HepG2 (cell line): ENCODE results near the gene PMEL. TPM values are rescaled to one million over a fixed set of nuclear protein-coding genes. Genes with fewer than 3 reads are reported as not detected.

Experiments
- AHR ChIP-seq: IDR thresholded peaks from 2 replicates; pipeline ENCODE4 v1.6.1; 2018; ENCODE audit warnings: missing genetic modification reagents, missing compliant biosample characterization
- ATF7 ChIP-seq, 2 experiments: fragments of 450-650 bp in 1 of 2; sonication (generic) in 1 of 2; formaldehyde crosslinking in 1 of 2; IDR thresholded peaks; 2 replicates each; pipeline versions ENCODE4 v1.4.0 to v1.6.1; 2016 to 2020; ENCODE audit warnings: antibody characterized with exemption in 1 of 2, mild to moderate bottlenecking in 1 of 2, missing genetic modification reagents in 1 of 2
- CHD2 ChIP-seq: IDR thresholded peaks from 2 replicates; pipeline ENCODE4 v1.6.1; 2011; ENCODE audit warnings: low read depth, low read length, improper control_type of control experiment
- JUN ChIP-seq: sonication (generic); formaldehyde crosslinking; IDR thresholded peaks from 2 replicates; pipeline ENCODE4 v1.4.0; 2020; ENCODE audit warnings: mild to moderate bottlenecking, missing genetic modification reagents
- KLF11 ChIP-seq: IDR thresholded peaks from 2 replicates; pipeline ENCODE4 v1.6.1; 2016; ENCODE audit warnings: missing compliant biosample characterization
- NCOA2 ChIP-seq: sonication (generic); formaldehyde crosslinking; IDR thresholded peaks from 2 replicates; pipeline ENCODE4 v1.8.0; 2022; ENCODE audit warnings: inconsistent platforms
- NR2F2 ChIP-seq: IDR thresholded peaks from 2 replicates; pipeline ENCODE4 v1.6.1; 2012; ENCODE audit warnings: low read depth, inconsistent platforms, borderline replicate concordance
- RCOR2 ChIP-seq: IDR thresholded peaks from 2 replicates; pipeline ENCODE4 v1.6.1; 2016; ENCODE audit warnings: missing biosample characterization, missing genetic modification reagents
- STAG1 ChIP-seq: sonication (generic); formaldehyde crosslinking; IDR thresholded peaks from 2 replicates; pipeline ENCODE4 v1.4.0; 2020; ENCODE audit warnings: missing genetic modification reagents
- THAP11 ChIP-seq: IDR thresholded peaks from 2 replicates; pipeline ENCODE4 v1.6.1; 2016; ENCODE audit warnings: missing biosample characterization, missing genetic modification reagents
- THAP8 ChIP-seq: sonication (generic); formaldehyde crosslinking; IDR thresholded peaks from 2 replicates; pipeline ENCODE4 v1.5.1; 2020; ENCODE audit warnings: missing genetic modification reagents, mild to moderate bottlenecking, borderline replicate concordance
- USF2 ChIP-seq, 2 experiments: sonication (generic) in 1 of 2; formaldehyde crosslinking in 1 of 2; IDR thresholded peaks; 2 replicates each; pipeline versions ENCODE4 v1.5.1 to v1.6.1; 2011 to 2020; ENCODE audit warnings: borderline replicate concordance in 1 of 2, low read depth in 1 of 2, low read length in 1 of 2, mild to moderate bottlenecking in 1 of 2, missing genetic modification reagents in 1 of 2, moderate library complexity in 1 of 2
- XRCC5 ChIP-seq: fragments of 200-400 bp; formaldehyde crosslinking; optimal IDR thresholded peaks from 2 replicates; pipeline ENCODE3; 2017; ENCODE audit warnings: mild to moderate bottlenecking, low read length
- ZBTB4 ChIP-seq: sonication (generic); formaldehyde crosslinking; IDR thresholded peaks from 2 replicates; pipeline ENCODE4 v1.4.0; 2020; ENCODE audit warnings: missing genetic modification reagents, mild to moderate bottlenecking, borderline replicate concordance
- ZNF251 ChIP-seq: sonication (generic); formaldehyde crosslinking; IDR thresholded peaks from 2 replicates; pipeline ENCODE4 v1.9.0; 2021; ENCODE audit warnings: mild to moderate bottlenecking, missing genetic modification reagents
- ZNF274 ChIP-seq: sonication (generic); formaldehyde crosslinking; IDR thresholded peaks from 2 replicates; pipeline ENCODE4 v1.5.1; 2020; ENCODE audit warnings: mild to moderate bottlenecking, missing genetic modification reagents
- ZNF343 ChIP-seq: sonication (generic); formaldehyde crosslinking; IDR thresholded peaks from 2 replicates; pipeline ENCODE4 v1.4.0; 2020; ENCODE audit warnings: mild to moderate bottlenecking, missing genetic modification reagents
- ZNF510 ChIP-seq: sonication (generic); formaldehyde crosslinking; IDR thresholded peaks from 2 replicates; pipeline ENCODE4 v1.4.0; 2020; ENCODE audit warnings: low read depth, mild to moderate bottlenecking, missing genetic modification reagents
- ZNF577 ChIP-seq: sonication (generic); formaldehyde crosslinking; IDR thresholded peaks from 2 replicates; pipeline ENCODE4 v1.4.0; 2020; ENCODE audit warnings: mild to moderate bottlenecking, low read depth, missing genetic modification reagents, borderline replicate concordance
- ZNF780A ChIP-seq: sonication (generic); formaldehyde crosslinking; IDR thresholded peaks from 2 replicates; pipeline ENCODE4 v1.8.0; 2022; ENCODE audit warnings: mild to moderate bottlenecking, missing genetic modification reagents, moderate library complexity
- ZSCAN30 ChIP-seq: sonication (generic); formaldehyde crosslinking; IDR thresholded peaks from 2 replicates; pipeline ENCODE4 v1.5.0; 2020; ENCODE audit warnings: mild to moderate bottlenecking, missing genetic modification reagents
- polyA plus RNA-seq, 8 experiments: library from polyadenylated mRNA; depleted of rRNA in 3 of 8; stranded (reverse) in 7 of 8; unstranded in 1 of 8; fragments of >200 nt; fragmentation: Illumina TruSeq in 4 of 8; extraction: Trizol in 4 of 8; gene quantifications; 2 replicates each; pipeline versions ENCODE4 v1.2.1 to v1.2.3, GENCODE V29; 2011 to 2016; ENCODE audit warnings: low read depth in 4 of 8, missing spikeins in 1 of 8, mixed read lengths in 1 of 8; ENCODE audit not compliant: insufficient read depth in 1 of 8
- total RNA-seq, 5 experiments: library from RNA; depleted of rRNA; stranded (reverse); fragments of >200 nt; fragmentation: Illumina TruSeq; extraction: Trizol; gene quantifications; 2 replicates each; pipeline ENCODE4 v1.2.3, GENCODE V29; 2016; ENCODE audit warnings: low read depth in 1 of 5
- TF ChIP-seq, protein P1 (sequence below): sonication (generic); formaldehyde crosslinking; IDR thresholded peaks from 2 replicates; pipeline ENCODE4 v1.5.0; 2020; ENCODE audit warnings: mild to moderate bottlenecking, missing genetic modification reagents, borderline replicate concordance

Gene PMEL
- total and polyA plus RNA-seq, 2 of the 13 experiments (the other 11 are each of a cell fraction or from before 2014, with no cell fraction given), result 0.49 to 3.3 TPM

GRCh38 chr12:56010111-56010570 lies 44.3 kb upstream of the PMEL start (continued):
- TF ChIP-seq KLF11 (CRISPR knock-in tag), result no peak
- TF ChIP-seq XRCC5, result no peak
- TF ChIP-seq ZNF274, result no peak
- no peak for TF ChIP-seq ZNF343 (CRISPR knock-in tag)
- TF ChIP-seq, protein P1, sequence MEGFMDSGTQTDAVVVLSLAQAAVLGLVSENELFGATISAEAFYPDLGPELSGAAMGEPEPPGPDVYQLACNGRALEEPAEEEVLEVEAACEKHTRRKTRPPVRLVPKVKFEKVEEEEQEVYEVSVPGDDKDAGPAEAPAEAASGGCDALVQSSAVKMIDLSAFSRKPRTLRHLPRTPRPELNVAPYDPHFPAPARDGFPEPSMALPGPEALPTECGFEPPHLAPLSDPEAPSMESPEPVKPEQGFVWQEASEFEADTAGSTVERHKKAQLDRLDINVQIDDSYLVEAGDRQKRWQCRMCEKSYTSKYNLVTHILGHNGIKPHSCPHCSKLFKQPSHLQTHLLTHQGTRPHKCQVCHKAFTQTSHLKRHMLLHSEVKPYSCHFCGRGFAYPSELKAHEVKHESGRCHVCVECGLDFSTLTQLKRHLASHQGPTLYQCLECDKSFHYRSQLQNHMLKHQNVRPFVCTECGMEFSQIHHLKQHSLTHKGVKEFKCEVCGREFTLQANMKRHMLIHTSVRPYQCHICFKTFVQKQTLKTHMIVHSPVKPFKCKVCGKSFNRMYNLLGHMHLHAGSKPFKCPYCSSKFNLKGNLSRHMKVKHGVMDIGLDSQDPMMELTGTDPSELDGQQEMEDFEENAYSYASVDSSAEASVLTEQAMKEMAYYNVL (CRISPR knock-in tag), result peak; percentile 77; the same call in 1 of the 2 replicates
- TF ChIP-seq AHR, result no peak
- TF ChIP-seq USF2 (IDR thresholded peaks at IDR 0.05; ENCODE audit: low read depth, low read length), result no peak
- TF ChIP-seq USF2 (CRISPR knock-in tag; IDR thresholded peaks at IDR 0.05; ENCODE audit: borderline replicate concordance), result no peak
- TF ChIP-seq ZNF251 (CRISPR knock-in tag), result no peak
- TF ChIP-seq ZNF510 (CRISPR knock-in tag), result no peak
- TF ChIP-seq STAG1 (CRISPR knock-in tag), result no peak
- peak; percentile 57 for TF ChIP-seq THAP11
- TF ChIP-seq NR2F2, result peak; percentile 83
- TF ChIP-seq ZSCAN30 (CRISPR knock-in tag), result no peak
- TF ChIP-seq THAP8 (CRISPR knock-in tag), result no peak
- no peak for TF ChIP-seq CHD2
- TF ChIP-seq ZNF577 (CRISPR knock-in tag), result no peak
- no peak for TF ChIP-seq ATF7 (IDR thresholded peaks at IDR 0.05)
- peak; percentile 44; the same call in 1 of the 2 replicates for TF ChIP-seq ATF7 (CRISPR knock-in tag; IDR thresholded peaks at IDR 0.05)
- TF ChIP-seq JUN, result no peak
- TF ChIP-seq ZBTB4 (CRISPR knock-in tag), result no peak
- no peak for TF ChIP-seq ZNF780A (CRISPR knock-in tag)
- TF ChIP-seq RCOR2 (CRISPR knock-in tag), result peak; percentile 84; the same call in 1 of the 2 replicates
- TF ChIP-seq NCOA2 (CRISPR knock-in tag), result peak; percentile 68
